M059J (cell line): ENCODE measurements around the gene ICAM2. TPM values are rescaled to one million over a fixed set of nuclear protein-coding genes. Genes with fewer than 3 reads are reported as not detected.
A peak's percentile ranks its signal among the peaks of the same experiment; 100 is the strongest.
"Not testable (repeated sequence)": the region's sequence is repeated elsewhere in the genome, so short reads cannot be mapped to it uniquely, and the experiment has no call there.

Experiments used
- DNase-seq: peaks from one replicate; pipeline ENCODE4 v3.0.0-alpha.2; 2012; ENCODE audit warnings: low read depth
- total RNA-seq: library from RNA; depleted of rRNA; stranded (reverse); fragments of >200 nt; shearing (Covaris generic); gene quantifications from 2 replicates; pipeline ENCODE4 v1.2.3, GENCODE V29; 2014

Gene ICAM2
- total RNA-seq, 1 experiment from 2014 or later = 0.84 TPM

DNA sequence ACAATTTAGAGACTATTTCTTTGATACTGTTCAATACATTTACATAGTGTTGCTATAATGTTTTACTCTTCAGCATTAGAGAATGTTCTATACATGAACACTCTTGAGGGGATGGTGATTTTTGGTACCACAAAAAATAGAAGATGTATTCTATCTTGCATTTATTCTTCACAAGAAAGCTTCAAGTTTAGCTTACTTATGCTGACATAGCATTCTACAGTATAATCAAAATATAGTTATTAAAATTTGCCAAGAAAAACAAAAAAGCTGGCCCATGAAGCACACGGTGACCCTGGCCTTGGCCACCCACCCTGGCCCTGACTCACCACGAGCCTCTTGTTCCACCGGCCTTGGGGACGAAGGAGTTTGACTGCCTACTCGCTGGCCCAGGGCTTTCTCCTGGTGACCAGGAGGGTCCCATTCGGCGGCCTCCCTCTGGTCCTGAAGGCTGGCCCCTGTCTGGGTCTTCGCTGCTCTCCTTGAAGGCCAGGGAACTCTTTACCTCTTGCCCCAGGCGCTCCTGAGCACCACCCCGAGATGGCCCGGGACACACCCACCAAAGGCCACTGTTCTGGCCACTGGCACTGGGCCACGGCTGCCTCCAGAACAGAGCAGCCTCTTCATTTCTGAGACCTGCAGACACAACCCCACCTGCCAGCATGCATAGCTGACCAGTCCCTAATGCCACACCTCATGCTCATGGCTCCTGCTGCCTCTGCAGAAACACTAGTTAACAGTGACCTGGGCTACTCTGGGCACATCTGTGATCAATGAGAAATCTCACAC, 22.5 kb upstream of the ICAM2 start:
- DNase-seq = no peak

- no peak for DNase-seq
These were observed 21.5 kb upstream of the ICAM2 start for GRCh38 chr17:64041912-64042311.

GRCh38 chr17:64040206-64040605, 19.8 kb upstream of the ICAM2 start:
- no peak for DNase-seq

- DNase-seq = no peak
These were observed 18.6 kb upstream of the ICAM2 start for GRCh38 chr17:64039106-64039400.

DNA sequence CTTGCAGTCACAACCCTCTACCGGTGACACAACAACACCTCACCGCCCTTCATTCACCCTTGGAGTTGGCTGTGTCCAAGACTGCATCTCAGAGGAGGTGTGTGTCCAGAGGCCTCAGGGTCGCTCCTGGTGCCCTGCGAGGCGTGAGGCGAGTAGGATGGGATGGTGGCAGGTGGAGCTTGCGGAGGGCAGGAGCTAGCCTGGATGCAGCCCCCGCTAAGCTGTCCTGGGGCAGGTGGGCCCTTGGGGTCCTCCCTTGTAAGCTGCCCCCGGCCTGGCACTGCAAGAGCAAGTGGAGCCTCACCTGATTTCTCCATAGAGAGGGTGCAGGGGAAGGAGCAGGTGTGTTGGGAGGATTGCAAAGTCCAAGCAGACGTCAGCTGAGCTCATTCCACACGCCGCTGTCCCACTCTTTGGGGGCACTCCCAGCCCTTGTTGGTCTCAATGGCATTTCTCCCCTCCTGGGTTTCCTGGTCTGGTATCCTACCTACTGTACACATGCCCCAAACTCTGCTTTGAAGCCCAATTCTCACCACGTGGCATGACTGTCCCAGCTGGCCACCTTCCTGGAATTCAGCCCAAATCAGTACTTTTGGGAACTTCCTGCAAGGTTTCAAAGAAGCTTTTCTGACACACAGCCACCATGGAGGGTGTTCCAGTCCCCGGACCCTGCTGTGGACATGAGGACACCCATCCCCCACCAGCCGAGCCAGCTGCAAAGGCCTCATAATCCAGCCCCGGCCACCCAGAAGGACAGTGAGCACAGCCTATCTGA, 18.1 kb upstream of the ICAM2 start:
- no peak for DNase-seq

DNA sequence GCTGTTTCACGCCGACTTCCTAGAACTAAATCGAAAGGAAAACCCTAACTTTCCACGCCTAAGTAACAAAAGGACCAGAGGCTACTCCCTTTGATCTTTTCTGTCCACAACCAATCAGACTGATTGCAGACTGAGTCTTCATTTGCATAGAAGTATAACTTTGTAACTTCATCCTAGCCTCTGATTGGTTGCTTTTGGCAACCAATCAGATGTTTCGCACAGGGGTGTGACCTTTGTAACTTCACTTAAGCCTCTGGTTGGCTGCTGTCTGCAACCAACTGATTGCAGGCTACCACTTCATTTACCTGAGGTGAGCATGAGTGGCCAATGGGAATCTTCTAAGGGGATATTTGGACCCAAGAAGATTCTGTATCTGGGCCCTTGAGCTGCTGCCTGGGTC, 17.4 kb upstream of the ICAM2 start:
- DNase-seq = no peak

- DNase-seq = no peak
These were observed 16.7 kb upstream of the ICAM2 start for GRCh38 chr17:64037180-64037579.

DNA sequence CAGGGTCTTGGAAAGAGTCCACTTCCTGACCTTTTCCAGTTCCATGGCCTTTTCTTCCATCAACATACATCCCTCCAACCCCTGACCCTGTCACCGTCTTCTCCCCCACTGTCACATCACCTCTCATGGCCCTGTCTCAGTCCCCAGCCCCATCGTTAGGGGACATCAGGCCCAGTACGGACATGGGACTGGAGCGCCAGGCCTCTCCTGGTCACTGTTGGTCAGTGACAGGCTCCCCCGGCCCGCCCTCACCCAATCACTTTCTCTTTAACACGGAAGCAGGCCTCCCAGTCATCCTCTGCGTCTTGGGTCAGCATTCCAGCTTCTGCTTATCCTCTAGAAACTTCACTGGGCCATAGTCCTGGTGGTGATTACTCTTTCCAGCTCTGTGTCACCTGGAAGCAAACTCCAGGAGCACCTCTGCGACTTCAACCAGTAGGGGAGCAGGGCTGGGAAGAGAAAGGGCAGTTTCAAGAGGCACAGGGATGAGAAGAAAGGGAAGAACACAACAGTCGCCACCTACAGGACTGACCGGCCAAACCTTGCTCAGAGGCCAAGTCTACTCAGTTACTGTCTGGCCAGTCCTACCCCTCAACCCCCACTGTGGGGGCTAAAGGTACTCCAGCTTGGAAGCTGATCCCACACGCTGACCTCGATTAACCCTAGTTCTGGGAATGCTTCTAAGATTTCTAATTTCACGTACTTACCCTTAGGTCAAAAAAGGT, 15.9 kb upstream of the ICAM2 start:
- DNase-seq = peak; percentile 6

- no peak for DNase-seq
These were observed 11.6 kb upstream of the ICAM2 start for GRCh38 chr17:64032081-64032480.

DNA sequence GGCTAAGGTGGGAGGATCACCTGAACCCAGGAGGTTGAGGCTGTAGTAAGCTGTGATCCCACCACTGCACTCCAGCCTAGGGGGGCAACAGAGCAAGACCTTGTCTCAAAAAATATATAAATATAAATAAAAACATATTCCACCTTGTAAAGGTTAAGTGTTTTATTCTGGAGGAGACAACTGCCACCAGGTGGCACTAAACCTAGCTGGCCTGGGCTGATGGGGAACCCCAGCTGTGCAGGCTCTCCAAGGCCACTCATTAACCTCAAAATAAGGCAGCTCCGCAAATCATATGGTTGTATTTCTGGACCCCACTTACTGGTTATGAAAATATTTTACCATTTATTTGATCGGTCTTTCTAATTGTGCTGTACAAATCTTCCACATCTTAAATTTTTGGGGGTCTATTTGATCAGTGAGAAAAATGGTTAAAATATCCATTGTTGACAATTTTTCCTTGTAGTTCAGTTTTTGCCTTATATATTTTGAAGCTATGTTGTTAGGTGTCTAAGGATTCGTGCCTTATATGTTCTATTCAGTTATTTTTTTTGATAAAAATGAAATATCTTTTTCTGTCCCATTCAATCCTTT, 8.5 kb upstream of the ICAM2 start:
- DNase-seq = peak; percentile 53

DNA sequence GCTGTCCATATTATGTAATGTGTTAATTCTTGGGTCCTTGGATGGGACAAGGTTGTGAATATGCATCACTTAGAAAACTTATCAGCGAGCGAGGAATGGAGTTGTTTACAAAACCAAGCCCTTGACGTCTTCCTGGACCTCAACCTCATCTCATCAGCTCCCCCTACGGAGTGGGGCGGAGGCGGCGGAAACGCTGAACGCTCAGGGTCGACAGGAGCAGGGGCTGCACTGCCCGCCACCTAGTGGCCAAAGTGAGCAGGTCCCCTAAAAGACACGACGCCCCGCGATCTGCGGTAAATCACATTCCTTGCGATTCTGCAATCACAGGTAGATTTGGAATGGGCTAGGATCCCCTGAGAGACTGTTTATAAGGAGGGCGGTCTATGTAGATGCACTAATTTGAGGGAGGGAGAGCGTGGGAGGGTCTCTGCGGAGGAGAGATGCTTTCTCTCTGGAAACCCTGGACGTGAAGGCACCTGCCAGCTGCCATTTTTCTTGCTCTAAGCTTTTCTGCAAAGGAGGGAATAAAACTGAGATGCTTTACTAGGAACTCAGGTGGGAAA, 5.4 kb upstream of the ICAM2 start:
- DNase-seq = peak; percentile 60

DNA sequence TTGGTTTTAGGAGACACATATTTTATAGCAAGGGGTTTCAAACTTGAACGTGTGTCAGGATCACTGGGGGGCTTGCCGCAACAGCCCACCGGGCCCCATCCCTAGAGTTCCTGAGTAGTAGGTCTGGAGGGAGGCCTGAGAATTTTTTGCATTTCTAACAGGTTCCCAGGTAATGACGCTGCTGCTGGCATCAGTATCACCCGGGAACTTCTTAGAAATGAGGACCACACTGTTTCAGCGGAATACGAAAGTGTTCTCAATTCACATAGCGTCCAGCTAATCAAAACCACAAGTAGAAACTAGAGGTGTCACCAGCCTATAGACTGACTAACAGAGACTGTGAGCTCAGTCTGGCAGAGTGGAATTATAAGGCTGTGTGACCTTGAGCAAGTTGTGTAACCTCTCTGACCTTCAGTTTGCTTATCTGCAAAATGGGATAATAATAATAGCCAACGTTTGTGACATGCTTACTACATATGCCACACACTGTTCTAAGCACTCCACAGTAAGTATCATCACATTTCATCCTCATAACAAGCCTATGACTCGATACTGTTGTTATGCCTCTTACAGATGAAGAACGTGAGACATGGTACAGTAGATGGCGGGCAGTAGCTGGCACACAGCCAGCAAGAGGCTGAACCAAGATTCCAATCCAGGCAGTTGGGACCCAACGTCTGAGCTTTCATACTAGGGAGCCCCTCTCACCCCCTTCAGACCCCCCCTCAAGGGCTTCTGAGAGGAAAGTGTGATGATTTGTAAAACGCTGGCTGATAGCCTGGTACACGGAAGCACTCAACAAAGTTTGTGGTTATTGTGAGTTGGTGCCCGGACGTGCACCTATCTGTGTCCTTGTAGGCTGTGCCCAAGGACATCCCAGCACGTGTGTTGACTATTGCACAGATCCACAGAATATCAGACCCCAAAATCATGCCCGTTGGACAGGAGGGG, 4.6 kb upstream of the ICAM2 start:
- peak; percentile 36 for DNase-seq

DNA sequence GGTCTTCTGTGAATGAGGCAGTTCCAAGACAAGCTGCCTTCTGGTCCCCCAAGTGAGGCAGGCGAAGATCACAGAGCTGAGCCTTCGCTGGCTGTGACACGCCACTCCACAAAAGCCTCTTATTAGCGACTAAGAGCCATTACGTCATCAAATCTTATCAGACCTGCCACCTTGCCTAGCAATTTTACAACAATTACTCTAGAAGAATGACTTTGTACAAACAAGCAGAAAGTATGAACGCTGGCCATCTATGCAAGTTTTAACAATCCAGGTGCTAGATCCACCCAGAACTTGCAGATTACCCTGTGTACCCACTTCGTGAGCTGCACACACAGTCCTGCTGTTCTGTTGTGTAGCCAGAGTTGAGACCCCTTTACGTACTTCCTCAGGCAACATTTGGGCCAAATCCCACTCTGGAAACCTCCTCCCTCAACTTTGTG, 3.8 kb upstream of the ICAM2 start:
- no peak for DNase-seq

- DNase-seq = no peak
These were observed 2.2 kb upstream of the ICAM2 start for GRCh38 chr17:64022611-64023063.

GRCh38 chr17:64019551-64019961, 877 bp downstream of the ICAM2 start:
- DNase-seq = not testable (repeated sequence)

DNA sequence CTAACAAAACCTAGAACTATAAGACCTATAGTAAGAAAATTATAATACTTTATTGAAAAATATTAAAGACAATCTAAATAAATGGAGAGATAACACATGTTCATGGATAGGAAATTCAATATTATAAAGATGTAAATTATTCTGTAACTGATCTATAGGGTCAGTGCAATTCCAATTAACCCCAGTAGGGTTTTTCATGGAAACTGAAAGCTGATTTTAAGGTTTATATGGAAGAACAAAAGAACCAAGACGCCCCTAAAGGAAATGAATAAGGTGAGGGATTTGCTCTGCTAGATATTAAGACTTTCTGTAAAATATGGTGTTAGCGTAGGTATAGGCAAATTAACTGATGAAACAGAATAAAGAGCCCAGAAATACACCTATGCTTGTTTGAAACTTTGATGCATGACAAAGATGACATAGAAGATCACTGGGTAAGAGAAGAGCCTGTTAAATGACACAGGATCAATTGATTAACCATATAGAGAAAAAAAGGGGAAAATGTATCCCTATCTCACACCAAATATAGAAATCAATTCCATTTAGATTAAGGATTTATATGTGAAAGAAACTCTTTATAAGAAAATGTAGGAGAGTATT, 3.0 kb downstream of the ICAM2 start:
- no peak for DNase-seq

GRCh38 chr17:64016974-64017373, 3.5 kb downstream of the ICAM2 start:
- no peak for DNase-seq

GRCh38 chr17:64016231-64016784, 4.1 kb downstream of the ICAM2 start:
- no peak for DNase-seq

GRCh38 chr17:64015447-64015846, 5.0 kb downstream of the ICAM2 start:
- no peak for DNase-seq
